ENCODE data around the gene CAPZB. TPM values are rescaled to one million over a fixed set of nuclear protein-coding genes. Genes with fewer than 3 reads are reported as not detected.

CAPZB gene
- total RNA-seq, 1 donor from 2014 or later = 217 TPM

DNA sequence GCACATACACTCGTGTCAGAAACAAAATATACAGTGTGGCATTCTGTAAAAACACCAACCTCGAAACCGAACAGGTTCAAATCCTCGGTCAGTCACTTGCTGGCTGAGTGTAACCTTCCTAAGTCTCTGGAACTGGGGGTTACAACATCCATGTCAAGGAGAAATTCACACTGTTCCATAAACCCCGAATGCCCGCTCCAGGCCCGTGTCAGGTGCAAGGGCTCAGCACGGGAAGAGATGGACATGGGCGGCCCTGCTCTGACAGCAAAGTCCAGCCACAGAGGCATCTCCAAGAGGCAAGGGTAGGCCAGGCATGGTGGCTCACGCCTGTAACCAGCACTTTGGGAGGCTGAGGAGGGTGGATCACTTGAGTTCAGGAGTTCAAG is 93.8 kb downstream of the CAPZB start:
- peaks cover 5% of the 10 kb centered on the region for H3K36me3 ChIP-seq
- no peaks in the 10 kb centered on the region for H3K9me3 ChIP-seq (replicated peaks)
- peak overlapping the region; percentile 76 for H3K27ac ChIP-seq (replicated peaks)
- no peak for DNase-seq
- no peaks in the 10 kb centered on the region for H3K27me3 ChIP-seq (ENCODE audit: low read depth)
- TF ChIP-seq, protein P1, sequence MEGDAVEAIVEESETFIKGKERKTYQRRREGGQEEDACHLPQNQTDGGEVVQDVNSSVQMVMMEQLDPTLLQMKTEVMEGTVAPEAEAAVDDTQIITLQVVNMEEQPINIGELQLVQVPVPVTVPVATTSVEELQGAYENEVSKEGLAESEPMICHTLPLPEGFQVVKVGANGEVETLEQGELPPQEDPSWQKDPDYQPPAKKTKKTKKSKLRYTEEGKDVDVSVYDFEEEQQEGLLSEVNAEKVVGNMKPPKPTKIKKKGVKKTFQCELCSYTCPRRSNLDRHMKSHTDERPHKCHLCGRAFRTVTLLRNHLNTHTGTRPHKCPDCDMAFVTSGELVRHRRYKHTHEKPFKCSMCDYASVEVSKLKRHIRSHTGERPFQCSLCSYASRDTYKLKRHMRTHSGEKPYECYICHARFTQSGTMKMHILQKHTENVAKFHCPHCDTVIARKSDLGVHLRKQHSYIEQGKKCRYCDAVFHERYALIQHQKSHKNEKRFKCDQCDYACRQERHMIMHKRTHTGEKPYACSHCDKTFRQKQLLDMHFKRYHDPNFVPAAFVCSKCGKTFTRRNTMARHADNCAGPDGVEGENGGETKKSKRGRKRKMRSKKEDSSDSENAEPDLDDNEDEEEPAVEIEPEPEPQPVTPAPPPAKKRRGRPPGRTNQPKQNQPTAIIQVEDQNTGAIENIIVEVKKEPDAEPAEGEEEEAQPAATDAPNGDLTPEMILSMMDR (IDR thresholded peaks at IDR 0.05; ENCODE audit: borderline replicate concordance) = peak; percentile 2
- intact Hi-C loops (cut with micrococcal nuclease) = loop anchor here (10.0 kb wide), 1 partner anchor 73 kb away; no protein-coding TSS in a partner anchor
- peak overlapping the region; percentile 18 for H3K4me3 ChIP-seq
- peaks cover 73% of the 10 kb centered on the region for H3K4me1 ChIP-seq

DNA sequence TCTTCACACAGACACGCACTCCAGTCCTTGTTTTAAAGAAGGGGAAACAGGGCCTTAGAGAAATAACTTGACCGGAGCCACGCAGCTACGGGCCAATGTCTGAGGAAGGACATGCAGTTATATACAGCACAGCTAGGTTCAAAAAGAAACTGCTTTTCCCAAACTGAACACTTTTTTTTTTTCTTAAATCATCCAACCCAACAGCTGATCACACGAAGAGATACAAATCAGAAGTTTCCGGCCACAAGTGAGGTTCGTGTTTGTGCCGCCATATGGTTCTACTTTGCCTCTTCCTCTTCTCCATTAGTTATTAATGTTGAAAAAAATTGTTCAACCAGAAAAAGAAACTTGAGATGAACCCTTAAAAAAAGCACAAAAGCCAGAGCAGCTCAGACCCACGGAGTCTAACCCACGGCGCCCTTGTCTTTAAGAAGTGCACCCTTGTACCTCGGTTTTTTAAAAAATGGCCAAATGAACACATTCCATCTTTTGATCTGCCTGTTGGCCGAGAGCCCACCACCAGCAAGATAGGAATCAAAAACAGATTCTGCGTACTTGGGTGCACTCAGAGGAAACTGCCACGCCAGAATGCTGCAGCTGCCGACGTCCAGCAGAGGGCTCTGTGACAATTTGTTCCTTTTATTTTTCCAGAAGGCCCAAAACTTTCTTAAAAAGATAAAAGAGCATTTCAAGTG is 94.3 kb downstream of the CAPZB start:
- peak; percentile 49 for DNase-seq
- H3K4me3 ChIP-seq = peak overlapping the region; percentile 18
- TF ChIP-seq, protein P1 (IDR thresholded peaks at IDR 0.05; ENCODE audit: borderline replicate concordance) = peak; percentile 85
- peaks cover 78% of the 10 kb centered on the region for H3K4me1 ChIP-seq
- peak overlapping the region; percentile 76 for H3K27ac ChIP-seq (replicated peaks)
- H3K36me3 ChIP-seq = peaks cover 5% of the 10 kb centered on the region
- intact Hi-C loops (cut with micrococcal nuclease) = loop anchor here (10.0 kb wide), 1 partner anchor 74 kb away; no protein-coding TSS in a partner anchor
- no peaks in the 10 kb centered on the region for H3K9me3 ChIP-seq (replicated peaks)
- H3K27me3 ChIP-seq (ENCODE audit: low read depth) = no peaks in the 10 kb centered on the region

DNA sequence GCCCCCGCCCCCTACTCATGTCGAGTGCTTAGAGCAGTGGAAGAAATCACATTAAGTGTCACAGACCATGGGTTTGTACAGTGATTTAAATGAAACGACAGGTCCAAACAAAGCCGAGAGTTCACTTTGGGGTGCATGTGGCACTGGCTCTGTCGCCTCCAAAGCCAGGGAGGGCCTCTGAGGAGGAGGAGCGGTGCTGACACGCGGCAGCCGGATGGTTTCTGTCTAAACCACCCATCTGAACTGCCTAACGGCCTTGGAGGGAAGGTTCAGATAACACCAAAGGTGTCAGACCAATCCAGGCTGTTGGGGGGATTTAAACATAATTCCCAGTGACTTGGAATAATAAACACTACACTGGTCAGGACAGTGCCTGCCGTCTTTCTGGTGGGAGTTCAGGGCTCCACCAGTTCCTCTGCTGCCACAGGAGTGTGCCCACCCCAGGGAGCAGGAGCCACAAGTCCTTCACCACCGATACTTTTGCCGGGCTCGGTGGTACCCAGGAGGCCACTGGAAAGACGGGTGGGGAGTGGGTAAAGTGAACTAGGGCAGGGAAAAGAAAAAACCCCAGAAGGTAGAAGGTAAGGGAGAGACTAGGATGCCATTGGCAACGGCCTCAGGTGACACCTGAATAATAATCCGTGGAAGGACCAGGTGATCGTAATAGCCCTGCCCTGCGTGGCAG is 95.0 kb downstream of the CAPZB start:
- peaks cover 79% of the 10 kb centered on the region for H3K4me1 ChIP-seq
- peaks cover under 1% of the 10 kb centered on the region for H3K36me3 ChIP-seq
- no peak for DNase-seq
- peak overlapping the region; percentile 18 for H3K4me3 ChIP-seq
- H3K9me3 ChIP-seq (replicated peaks) = no peaks in the 10 kb centered on the region
- no peaks in the 10 kb centered on the region for H3K27me3 ChIP-seq (ENCODE audit: low read depth)
- H3K27ac ChIP-seq (replicated peaks) = peak overlapping the region; percentile 76
- intact Hi-C loops (cut with micrococcal nuclease) = loop anchor here (10.0 kb wide), 1 partner anchor 74 kb away; no protein-coding TSS in a partner anchor
- TF ChIP-seq, protein P1 (IDR thresholded peaks at IDR 0.05; ENCODE audit: borderline replicate concordance) = no peak

DNA sequence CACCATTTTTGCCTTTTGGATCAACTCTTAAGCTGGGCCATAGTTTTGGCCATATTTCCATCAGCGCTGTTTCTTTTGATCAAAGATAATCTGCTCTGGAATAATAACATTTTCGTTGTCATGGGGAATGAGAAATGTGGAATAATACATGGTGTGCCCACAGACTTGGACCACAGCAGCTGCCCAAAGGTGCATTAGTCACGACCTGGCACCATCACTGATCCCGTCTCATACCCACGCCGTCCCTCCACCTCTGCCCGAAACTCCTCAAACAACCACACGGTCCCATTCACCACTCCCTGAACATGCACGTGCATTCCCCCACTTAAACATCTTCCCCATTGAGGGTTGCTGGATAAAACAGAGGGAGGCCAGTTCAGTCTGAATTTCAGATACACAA is 96.4 kb downstream of the CAPZB start:
- Histone ChIP-seq H3K4me1 (peaks cover 88% of the 10 kb centered on the region), H3K27ac (replicated peaks) (no peak overlapping the region), H3K27me3 (ENCODE audit: low read depth) (no peaks in the 10 kb centered on the region), H3K4me3 (no peak overlapping the region), H3K36me3 (peaks cover 11% of the 10 kb centered on the region), H3K9me3 (replicated peaks) (no peaks in the 10 kb centered on the region)
- TF ChIP-seq, protein P1 (IDR thresholded peaks at IDR 0.05; ENCODE audit: borderline replicate concordance) = no peak
- no peak for DNase-seq
- intact Hi-C loops (cut with micrococcal nuclease) = no loop called here

DNA sequence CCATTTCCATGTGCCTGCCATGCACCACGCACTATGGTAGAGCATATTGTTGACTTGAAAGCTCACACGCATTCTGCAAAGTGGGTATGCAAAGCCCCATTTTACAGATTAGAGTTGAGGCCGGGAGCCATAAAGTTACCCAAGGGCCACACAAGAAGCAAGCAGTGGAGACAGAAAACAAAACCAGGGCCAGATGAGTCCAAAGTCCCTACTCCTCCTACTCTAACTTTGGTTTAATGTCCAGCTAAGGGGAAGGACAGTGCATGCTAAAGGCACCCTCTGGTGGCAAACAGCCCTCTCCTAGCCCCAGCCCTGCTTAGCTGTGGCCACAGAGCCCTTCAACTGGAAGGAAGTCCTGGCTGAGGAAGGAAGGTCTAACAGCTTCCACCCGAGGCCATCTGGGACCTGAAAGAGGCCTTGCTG is 98.3 kb downstream of the CAPZB start:
- no peak overlapping the region for H3K27ac ChIP-seq (replicated peaks)
- TF ChIP-seq, protein P1 (IDR thresholded peaks at IDR 0.05; ENCODE audit: borderline replicate concordance) = no peak
- H3K36me3 ChIP-seq = peaks cover 11% of the 10 kb centered on the region
- H3K9me3 ChIP-seq (replicated peaks) = no peaks in the 10 kb centered on the region
- no peak for DNase-seq
- intact Hi-C loops (cut with micrococcal nuclease) = no loop called here
- no peaks in the 10 kb centered on the region for H3K27me3 ChIP-seq (ENCODE audit: low read depth)
- peaks cover 74% of the 10 kb centered on the region for H3K4me1 ChIP-seq
- H3K4me3 ChIP-seq = no peak overlapping the region
